ENCODE results near the gene C2orf76. TPM values are rescaled to one million over a fixed set of nuclear protein-coding genes. Genes with fewer than 3 reads are reported as not detected.

Gene C2orf76
- total and polyA plus RNA-seq, 2 donors (not counting 1 experiment from before 2014, with no cell fraction given): 6.9 to 13.6 TPM

GRCh38 chr2:119352357-119352756, 14.3 kb downstream of the C2orf76 start:
- peak overlapping the region; percentile 30 to 61 for H3K27ac ChIP-seq (ENCODE audit: low read length in 2 of 2)
- peak; percentile 66 for ATAC-seq (ENCODE audit: low read depth)
- H2AFZ ChIP-seq (ENCODE audit: insufficient read depth, low read depth, low read length, poor library complexity, severe bottlenecking): no peak overlapping the region
- peaks cover 40% of the 10 kb centered on the region for H3K4me1 Mint-ChIP-seq
- H3K4me3 Mint-ChIP-seq: no peak overlapping the region
- peak overlapping the region; percentile 53 for H3K27ac Mint-ChIP-seq
- peak; percentile 57 for DNase-seq
- no peaks in the 10 kb centered on the region for H3K36me3 ChIP-seq (replicated peaks in 1 of 2; ENCODE audit: control extremely low read depth in 1 of 2, control insufficient read depth in 1 of 2, extremely low read depth in 1 of 2, insufficient read depth in 2 of 2, low read length in 1 of 2)
- H3K9ac ChIP-seq (ENCODE audit: low read length): no peak overlapping the region
- no peaks in the 10 kb centered on the region for H3K9me3 Mint-ChIP-seq (ENCODE audit: insufficient read depth)
- H3K27me3 ChIP-seq (replicated peaks in 1 of 4; ENCODE audit: control extremely low read depth in 1 of 4, control insufficient read depth in 3 of 4, insufficient read depth in 4 of 4, low read length in 3 of 4): no peaks in the 10 kb centered on the region
- H3K4me3 ChIP-seq (ENCODE audit: control extremely low read depth in 1 of 5, extremely low read depth in 1 of 5, insufficient read depth in 1 of 5, low read depth in 2 of 5, low read length in 4 of 5): no peak overlapping the region
- peaks cover 6 to 17% (median 10%) of the 10 kb centered on the region in 3 donors for H3K9me3 ChIP-seq (ENCODE audit: control extremely low read depth in 1 of 3, control insufficient read depth in 2 of 3, insufficient read depth in 1 of 3, low read length in 2 of 3)
- H3K4me2 ChIP-seq (replicated peaks; ENCODE audit: low read depth, low read length, poor library complexity, severe bottlenecking): peak overlapping the region; percentile 47
- intact Hi-C loops (cut with micrococcal nuclease): loop anchor here (1.0 kb wide), 1 partner anchor 14 kb away; the partner anchor contains the start of genes C2orf76 and DBI
- TF ChIP-seq CTCF (IDR thresholded peaks at IDR 0.05): no peak
- TF ChIP-seq EZH2 (IDR thresholded peaks at IDR 0.05; ENCODE audit: borderline replicate concordance, insufficient read depth, low read depth, low read length, poor library complexity, severe bottlenecking): no peak
- H3K27me3 Mint-ChIP-seq: no peaks in the 10 kb centered on the region
- peaks cover 20% of the 10 kb centered on the region for H3K79me2 ChIP-seq (ENCODE audit: control insufficient read depth, insufficient read depth, low read length)
- ChIA-PET POLR2A (no interaction called here), CTCF (no interaction called here)
- H3K4me1 ChIP-seq (ENCODE audit: control insufficient read depth in 2 of 2, insufficient read depth in 2 of 2, low read length in 2 of 2): peaks cover 29 to 32% of the 10 kb centered on the region in 2 donors
- H4K20me1 ChIP-seq (ENCODE audit: control insufficient read depth, insufficient read depth, low read length, poor library complexity, severe bottlenecking): no peaks in the 10 kb centered on the region

GRCh38 chr2:119350311-119350998, 16.2 kb downstream of the C2orf76 start:
- H3K9me3 ChIP-seq (ENCODE audit: control extremely low read depth in 1 of 3, control insufficient read depth in 2 of 3, insufficient read depth in 1 of 3, low read length in 2 of 3): peaks cover 6 to 17% (median 10%) of the 10 kb centered on the region in 3 donors
- H3K4me2 ChIP-seq (replicated peaks; ENCODE audit: low read depth, low read length, poor library complexity, severe bottlenecking): no peak overlapping the region
- POLR2A ChIA-PET: no interaction called here
- no peaks in the 10 kb centered on the region for H3K27me3 ChIP-seq (replicated peaks in 1 of 4; ENCODE audit: control extremely low read depth in 1 of 4, control insufficient read depth in 3 of 4, insufficient read depth in 4 of 4, low read length in 3 of 4)
- CTCF ChIA-PET: interaction anchor here (1.2 to 1.3 kb wide), 2 partner anchors 11 to 16 kb away, joined by 3 read pairs; partner anchors contain the start of genes C2orf76 and DBI
- H3K4me1 ChIP-seq (ENCODE audit: control insufficient read depth in 2 of 2, insufficient read depth in 2 of 2, low read length in 2 of 2): peaks cover 20 to 22% of the 10 kb centered on the region in 2 donors
- no peaks in the 10 kb centered on the region for H4K20me1 ChIP-seq (ENCODE audit: control insufficient read depth, insufficient read depth, low read length, poor library complexity, severe bottlenecking)
- no peak overlapping the region for H3K4me3 Mint-ChIP-seq
- intact Hi-C loops (cut with micrococcal nuclease): no loop called here
- no peak overlapping the region for H2AFZ ChIP-seq (ENCODE audit: insufficient read depth, low read depth, low read length, poor library complexity, severe bottlenecking)
- H3K9me3 Mint-ChIP-seq (ENCODE audit: insufficient read depth): no peaks in the 10 kb centered on the region
- no peak overlapping the region for H3K27ac ChIP-seq (ENCODE audit: low read length in 2 of 2)
- H3K9ac ChIP-seq (ENCODE audit: low read length): no peak overlapping the region
- DNase-seq (no peak), ATAC-seq (ENCODE audit: low read depth) (no peak)
- TF ChIP-seq EZH2 (IDR thresholded peaks at IDR 0.05; ENCODE audit: borderline replicate concordance, insufficient read depth, low read depth, low read length, poor library complexity, severe bottlenecking) (no peak), CTCF (IDR thresholded peaks at IDR 0.05) (no peak)
- peaks cover 5% of the 10 kb centered on the region for H3K79me2 ChIP-seq (ENCODE audit: control insufficient read depth, insufficient read depth, low read length)
- no peak overlapping the region for H3K4me3 ChIP-seq (ENCODE audit: control extremely low read depth in 1 of 5, extremely low read depth in 1 of 5, insufficient read depth in 1 of 5, low read depth in 2 of 5, low read length in 4 of 5)
- no peak overlapping the region for H3K27ac Mint-ChIP-seq
- peaks cover 28% of the 10 kb centered on the region for H3K4me1 Mint-ChIP-seq
- 96% methylated on average over 3 of the region's 4 CpGs for WGBS (ENCODE audit: insufficient coverage)
- no peaks in the 10 kb centered on the region for H3K36me3 ChIP-seq (replicated peaks in 1 of 2; ENCODE audit: control extremely low read depth in 1 of 2, control insufficient read depth in 1 of 2, extremely low read depth in 1 of 2, insufficient read depth in 2 of 2, low read length in 1 of 2)
- H3K27me3 Mint-ChIP-seq: no peaks in the 10 kb centered on the region
